Activated CD4-positive, CD25-positive, alpha-beta regulatory T cell (primary cell): ENCODE data around the gene TEDC1.

Source experiments
- DNase-seq, 4 experiments: peaks; one replicate each; lab custom pipeline; 2025; lab: John Stamatoyannopoulos, UW

Gene TEDC1

DNA sequence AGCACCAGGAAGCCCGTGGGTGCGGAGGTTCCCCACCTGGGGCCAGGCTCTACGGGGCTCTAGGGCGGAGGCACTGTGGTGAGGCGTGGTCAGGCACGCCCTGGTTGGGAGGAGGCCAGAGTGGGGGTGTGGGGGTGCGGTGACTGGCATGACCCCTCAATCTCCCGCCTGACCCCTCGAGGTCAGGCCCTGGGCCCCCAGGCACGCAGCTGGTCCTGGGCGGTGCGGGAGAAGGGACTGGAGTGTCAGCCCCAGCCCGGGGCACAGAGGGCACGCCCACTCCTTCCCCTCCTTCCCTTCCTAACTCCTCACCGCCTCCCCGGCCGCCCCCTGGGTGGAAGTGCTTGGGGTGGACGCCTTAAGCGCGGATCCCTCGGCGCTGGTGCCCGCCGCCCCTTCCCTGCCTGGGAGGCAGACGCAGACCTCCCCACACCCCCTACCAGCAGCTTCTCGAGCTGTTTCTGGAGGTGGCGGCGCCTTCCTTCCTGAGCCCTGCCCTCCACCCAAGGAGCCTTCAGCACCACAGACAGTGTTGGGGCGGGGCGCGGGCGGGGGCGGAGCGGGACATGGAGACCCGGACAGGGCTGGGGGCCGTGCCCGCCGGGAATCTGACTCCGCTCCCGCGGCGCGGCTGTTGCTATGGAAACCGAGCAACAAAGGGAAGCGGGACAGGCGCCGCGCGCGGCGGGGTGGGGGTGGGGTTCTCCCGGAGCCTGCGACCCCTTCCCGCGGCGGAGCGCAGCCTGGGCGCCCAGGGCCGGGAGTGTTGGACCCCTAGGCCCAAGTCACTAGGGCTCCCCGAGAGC is 17.2 kb upstream of the TEDC1 start:
- DNase-seq, result peak in 3 of 4 experiments; percentile 27 to 52 (median 46)

DNA sequence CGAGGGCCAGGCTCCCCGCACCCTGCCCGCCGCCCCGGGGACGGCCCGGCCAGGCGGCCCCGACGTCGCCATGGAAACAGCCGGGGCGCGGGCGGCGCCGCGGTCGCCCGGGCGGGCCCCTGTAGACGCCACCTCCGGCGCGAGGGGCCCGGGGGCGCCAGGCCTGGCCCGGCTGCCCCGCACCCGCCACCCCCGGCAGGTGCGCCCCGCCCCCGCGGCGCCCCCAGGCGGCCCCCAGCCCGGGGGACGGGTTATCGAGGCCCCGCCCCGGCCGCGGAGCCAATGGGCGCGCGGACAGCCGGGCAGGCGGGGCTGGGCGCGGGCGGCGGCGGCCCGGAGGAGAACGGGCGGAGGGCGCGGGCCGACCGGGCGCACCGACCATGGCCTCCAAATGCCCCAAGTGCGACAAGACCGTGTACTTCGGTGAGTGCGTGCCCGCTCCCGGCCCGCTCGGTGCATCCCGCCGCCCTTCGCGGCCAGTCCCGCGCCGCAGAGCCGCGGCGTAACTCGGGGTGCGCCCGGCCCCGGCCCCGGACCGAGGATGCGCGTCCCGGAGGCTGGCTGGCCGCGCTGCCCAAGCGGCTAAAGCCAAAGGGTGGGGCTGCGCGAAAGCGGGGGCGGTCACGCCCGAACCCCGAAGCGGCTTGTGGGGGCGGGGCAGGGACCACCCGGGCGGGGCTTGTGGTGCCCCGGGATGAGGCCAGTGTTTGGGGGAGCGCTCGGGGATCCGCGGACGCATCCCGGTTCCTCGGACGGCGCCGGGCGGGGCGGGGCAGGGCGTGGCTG is 16.4 kb upstream of the TEDC1 start, which contains the start of gene CRIP2:
CRIP2 (plus strand) TSS at position 339 of the 786 bp plus-strand sequence; CDS start at position 381, 42 bp downstream.
- DNase-seq, result no peak

DNA sequence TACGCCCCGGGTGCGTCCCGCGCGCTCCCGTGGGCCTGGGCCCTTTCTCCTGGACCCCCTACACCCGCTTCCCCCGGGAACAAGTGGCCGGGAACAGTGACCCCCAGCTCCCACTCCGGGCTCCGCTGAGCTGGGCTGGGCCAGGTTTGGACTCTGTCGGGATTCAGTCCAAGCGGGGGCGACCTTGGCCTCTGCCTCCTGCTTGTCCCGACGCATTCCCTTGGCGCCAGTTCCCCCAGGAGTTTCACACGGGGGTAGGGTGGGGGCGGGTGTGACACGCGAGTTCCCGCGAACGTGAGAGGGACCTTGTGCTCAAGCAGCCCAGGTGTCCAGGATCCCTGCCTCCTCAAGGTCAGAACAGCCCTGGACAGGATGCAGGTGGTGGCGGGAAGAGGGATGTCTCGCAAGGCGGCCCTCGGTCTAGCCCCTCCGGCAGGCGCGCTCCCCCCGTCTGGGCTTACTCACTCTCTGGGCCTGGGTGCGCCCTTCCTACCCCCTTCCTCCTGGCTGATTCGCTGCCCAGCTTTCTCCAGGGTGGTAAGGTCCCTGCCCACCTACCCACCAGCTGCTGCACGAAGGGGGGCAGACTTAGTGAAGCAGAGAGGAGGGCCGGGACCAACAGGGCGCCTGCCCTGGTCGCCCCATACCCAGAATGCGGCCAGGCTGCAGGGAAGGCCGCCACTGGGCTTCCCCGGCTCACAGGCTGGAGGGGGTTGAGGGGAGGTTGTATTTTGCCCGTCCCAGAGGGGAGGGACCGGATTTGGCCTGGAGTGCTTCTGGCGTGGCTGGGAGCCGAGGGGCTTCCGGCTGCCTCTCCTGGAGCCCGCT is 15.6 kb upstream of the TEDC1 start:
- DNase-seq, result no peak

DNA sequence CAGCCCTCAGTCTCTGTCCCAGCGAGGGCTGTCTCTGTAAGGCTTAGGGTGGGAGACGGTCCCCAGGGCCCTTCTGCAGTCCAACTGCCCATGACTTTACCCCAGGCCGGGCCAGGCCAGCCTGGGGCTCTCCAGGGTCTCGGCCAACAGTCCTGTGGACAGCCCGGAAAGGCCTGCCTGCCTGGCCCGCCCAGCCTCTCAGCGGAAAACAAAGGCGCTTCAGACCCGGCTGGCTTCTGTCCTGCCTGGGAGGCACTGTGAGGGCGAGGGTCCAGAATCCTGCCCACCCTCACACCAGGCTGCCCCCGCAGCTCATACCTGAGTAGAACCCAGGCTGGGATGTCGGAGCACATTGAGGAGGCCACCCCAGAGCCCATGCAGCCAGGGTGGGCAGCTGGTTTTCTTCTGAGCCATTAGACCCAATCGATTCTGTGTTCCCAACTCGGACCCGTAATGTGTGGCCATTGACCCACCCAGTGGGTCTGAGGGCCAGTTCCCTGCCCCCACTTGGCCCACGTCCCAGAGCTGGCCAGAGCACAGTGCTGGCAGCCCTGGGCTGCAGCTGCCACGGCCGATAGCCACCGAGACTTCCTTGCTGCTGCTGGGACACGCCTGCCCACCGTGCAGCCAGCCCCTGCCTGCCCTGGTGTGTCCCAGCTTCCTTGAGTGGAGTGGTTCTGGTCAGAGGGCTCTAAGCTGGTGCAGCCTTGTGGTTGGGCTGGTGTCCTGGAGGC is 14.8 kb upstream of the TEDC1 start:
- DNase-seq, result no peak

DNA sequence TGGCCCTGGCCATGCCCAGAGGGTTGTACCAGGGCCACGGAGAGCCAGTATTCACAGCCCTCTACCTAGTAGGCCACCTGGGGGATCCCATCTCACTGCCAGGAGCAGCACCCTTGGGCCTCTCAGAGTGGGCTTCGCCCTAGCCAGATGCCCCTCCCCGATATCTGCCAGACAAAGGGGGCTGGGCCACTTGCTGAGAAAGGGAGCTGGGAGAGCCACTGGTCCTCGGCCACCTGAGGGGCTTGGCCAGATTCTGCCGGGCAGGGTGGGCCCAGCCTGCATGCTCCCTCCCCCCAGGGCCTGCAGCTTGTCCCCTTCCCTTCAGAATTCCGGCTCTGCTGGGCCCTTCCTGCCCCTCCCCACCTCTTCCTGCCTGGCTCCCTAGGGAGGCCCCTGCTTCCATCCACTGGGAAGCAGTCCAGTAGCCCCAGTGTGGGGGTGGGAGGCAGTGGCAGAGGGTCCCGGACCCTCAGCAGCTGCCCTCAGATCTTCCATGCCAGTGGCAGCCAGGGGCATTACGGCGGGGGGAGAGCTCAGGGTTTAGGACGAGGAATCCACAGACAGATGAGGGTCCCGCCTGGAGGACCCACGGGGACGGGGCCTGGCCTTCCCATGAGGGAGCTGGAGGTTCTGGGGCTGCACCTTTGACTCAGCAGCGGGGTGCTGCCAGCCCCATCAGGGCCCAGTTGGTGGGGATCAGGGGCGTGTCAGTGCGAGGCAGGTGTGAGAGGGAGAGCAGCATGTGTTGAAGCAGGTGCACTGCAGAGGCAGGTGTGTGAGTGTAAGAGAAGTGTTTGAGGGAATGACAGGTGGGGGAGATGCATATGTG is 14.0 kb upstream of the TEDC1 start:
- no peak for DNase-seq

DNA sequence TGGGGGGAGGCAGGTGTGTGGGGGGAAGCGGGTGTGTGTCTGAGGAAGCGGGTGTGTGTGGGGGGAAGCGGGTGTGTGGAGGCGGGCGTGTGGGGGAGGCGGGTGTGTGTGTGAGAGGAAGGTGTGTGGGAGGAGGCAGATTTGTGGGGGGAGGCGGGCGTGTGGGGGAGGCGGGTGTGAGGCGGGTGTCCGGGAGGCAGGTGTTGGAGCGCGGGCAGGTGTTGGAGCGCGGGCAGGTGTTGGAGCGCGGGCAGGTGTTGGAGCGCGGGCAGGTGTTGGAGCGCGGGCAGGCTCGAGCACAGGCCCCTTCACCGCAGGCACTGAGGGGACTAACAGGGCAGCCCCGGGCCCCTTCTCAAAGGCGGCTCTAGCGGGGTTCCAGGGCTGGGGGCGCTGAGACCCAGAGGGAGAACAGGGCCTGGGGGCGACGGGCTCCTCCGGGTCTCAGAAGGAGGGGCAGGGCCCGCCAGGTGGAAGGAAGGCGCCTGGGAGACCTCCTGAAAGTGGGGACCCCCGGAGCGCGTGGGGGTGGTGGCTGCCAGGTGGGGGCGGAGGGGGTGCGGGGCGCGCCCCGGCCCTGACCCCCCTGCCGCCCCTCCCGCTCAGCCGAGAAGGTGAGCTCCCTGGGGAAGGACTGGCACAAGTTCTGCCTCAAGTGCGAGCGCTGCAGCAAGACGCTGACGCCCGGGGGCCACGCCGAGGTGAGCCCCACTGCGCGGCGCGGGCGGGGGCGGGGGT is 13.2 kb upstream of the TEDC1 start:
- DNase-seq, result peak in 2 of 4 experiments; percentile 58 to 74

DNA sequence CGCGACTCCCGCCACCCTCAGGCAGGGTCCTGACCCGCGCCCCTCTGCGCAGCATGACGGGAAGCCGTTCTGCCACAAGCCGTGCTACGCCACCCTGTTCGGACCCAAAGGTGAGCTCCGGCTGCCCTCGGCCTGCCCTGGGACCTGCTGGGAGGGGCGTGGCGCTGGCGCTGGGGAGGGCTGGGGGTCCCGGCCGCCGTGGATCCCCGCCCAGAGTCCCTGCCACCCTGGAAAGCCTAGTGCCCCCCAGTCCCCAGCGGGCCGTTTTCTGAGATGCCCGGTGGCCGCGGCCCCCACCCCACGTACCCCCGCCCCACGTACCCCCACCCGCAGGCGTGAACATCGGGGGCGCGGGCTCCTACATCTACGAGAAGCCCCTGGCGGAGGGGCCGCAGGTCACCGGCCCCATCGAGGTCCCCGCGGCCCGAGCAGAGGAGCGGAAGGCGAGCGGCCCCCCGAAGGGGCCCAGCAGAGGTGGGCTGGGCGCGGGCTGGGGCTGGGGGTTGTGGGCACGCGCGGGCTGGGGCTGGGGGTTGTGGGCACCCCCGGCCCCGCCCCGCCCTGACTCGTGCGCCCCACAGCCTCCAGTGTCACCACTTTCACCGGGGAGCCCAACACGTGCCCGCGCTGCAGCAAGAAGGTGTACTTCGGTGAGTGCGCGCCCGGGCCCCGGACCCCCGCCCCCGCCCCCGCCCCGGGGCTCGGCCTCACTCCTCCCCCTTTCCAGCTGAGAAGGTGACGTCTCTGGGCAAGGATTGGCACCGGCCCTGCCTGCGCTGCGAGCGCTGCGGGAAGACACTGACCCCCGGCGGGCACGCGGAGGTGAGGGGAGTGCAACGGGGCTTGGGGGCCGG is 12.4 kb upstream of the TEDC1 start:
- DNase-seq, result peak in 1 of 4 experiments; percentile 29

DNA sequence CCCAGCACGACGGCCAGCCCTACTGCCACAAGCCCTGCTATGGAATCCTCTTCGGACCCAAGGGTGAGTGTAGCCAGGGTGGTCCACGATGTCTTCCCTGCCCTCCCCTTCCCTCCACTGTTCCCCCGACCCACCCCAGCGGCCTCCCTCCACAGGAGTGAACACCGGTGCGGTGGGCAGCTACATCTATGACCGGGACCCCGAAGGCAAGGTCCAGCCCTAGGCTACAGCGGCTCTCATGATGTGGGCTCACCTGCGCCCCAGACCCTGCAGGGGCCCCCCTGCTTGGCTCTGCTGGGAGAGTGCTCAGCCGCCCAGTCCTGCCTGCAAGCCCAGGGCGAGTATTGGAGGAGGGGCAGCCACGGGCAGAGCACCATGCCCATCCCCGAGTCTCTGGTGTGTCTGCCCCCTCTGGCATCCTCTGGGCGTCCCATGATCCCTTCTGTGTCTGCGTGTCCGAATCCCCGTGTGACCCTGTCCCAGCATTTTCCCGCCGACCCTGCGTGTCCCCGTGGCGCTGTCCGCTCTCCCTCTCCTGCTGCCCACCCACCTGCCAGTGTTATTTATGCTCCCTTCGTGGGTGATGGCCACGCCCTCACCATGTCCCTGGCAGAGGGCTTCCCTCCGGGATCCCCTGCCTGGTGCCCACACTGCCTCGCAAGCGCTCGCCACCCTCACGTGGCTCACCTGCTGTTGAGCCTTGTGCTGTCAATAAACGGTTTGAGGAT is 11.5 kb upstream of the TEDC1 start:
- no peak for DNase-seq

DNA sequence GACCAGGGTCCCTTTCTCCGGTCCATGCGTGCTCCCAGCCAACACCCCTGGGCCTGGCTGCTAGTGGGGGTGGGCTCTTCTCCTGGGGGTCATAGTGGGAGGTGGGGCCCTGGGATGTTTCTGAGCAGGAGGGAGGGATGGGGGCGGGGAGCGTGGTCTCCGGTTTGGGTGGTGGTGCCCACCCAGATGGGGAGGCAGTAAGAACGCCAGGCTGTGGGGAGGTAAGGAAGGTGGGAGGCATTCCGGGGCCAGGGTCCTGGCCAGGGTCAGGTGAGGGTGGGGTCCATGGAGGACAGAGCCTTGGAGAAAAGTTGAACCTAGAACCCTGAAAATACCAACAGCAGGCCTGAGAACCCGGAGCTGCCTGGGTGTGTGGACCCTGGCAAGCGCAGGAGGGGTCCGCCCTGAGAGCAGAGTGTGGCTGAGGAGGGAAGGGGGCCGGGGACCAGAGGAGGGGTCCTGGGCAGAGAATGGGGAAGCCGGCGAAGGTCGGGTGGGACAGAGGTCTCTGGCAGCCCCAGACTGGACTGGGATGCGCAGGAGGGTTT is 10.8 kb upstream of the TEDC1 start:
- DNase-seq, result no peak

DNA sequence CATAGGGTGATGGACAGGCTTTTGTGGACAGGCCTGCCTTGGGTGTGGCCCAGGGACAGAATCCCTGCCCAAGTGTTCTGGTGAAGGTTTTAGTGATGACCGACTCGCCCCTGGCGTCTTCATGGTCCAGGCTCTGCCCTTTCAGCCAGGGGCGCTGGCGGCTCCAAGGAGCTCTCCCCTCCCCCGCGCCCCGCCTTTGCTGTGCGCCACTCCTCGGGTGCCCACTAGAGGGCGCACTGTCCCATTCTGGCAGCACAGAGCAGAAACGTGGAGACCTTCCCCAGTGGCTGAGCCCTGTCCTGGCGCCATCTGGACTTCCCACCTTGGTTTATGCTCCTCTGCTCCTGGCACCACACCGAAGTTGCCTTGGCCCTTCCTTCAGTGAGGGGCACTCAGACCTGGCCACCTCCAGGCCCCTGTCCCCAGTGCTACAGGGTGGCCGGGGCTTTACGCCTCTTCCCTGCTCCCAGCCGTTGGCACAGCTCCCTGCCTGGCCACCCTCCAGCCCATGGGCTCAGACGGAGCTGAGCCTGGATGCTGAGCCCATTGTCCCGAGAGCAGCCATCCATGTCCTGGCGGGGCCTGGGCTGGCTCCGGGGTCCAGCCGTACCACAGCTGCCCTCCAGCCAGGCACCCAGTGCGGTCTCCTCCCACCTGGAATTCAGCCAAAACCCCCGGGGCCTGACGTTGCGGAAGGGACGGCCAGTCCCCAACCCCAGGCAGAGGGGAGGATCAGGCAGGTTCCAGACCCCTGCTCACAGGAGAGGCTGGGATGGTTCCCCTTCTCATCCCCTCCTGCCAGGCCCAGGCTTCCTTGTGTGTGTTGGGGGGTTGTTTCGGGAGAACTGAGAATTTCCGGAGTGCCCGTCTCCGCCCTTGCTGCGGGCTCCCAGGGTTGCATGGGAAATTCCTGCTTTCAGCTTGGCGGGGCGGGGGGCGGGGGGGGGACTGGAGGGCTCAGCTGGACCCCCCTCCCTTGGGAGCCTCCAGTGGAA is 9.9 kb upstream of the TEDC1 start:
- DNase-seq, result peak; percentile 76 to 85 (median 82)

DNA sequence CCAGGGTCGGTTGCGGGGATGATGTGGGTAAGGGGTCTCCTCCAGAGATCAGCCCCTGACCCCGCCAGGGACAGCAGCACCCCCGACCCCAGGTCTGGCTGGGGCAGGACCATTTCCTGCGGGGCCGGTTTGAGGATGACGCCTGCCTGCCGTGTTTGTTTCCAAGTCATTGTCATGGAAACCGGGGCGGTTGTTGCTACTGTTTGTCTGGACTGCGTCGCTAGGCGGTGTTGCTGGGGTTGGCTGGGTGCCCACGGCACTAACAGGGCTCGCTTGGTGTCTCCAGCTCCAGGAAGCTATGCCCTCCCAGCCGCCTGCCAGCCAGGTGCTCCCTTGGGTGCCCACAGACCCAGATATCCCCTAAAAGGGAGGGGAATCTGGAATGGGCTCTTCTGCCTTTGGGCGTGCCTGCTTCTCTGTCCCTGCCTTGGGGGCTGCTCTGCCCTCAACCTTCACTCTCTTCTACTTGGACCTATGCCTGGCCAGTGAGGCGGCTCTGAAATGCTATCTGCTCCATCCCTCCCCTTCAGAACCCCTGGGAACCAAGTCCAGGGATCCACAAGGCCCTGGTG is 9.1 kb upstream of the TEDC1 start:
- DNase-seq, result peak; percentile 61 to 92 (median 78)

DNA sequence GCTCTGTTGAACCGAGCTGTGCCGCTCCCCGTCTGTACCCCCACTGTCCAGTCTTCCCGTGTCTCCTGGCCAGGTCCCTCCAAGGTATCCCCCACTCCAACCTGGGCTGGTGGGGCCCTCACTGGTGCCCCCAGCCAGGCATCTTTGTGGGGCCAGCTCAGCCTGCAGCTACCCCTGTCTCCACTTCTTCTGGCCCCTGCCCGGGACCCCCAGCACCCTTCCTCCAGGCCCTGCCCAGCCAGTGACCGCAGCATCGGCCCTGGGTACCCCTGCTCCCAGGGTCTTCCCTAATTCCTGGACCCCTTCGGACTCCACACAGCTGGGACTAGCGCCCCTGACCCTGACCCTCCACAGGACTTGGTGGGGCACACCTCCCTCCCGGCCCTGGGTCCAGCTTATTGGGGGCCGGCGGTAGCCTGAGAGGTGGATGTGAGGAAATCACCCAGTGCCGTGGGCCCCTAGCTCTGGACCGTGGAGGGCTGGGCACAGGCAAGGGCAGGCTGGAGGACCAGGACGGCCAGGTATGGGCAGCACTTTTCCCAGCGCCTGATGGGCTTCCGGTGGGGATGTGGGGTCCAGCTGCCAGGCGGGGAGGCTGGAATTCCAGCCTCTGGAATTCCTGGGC is 8.4 kb upstream of the TEDC1 start:
- DNase-seq, result no peak

DNA sequence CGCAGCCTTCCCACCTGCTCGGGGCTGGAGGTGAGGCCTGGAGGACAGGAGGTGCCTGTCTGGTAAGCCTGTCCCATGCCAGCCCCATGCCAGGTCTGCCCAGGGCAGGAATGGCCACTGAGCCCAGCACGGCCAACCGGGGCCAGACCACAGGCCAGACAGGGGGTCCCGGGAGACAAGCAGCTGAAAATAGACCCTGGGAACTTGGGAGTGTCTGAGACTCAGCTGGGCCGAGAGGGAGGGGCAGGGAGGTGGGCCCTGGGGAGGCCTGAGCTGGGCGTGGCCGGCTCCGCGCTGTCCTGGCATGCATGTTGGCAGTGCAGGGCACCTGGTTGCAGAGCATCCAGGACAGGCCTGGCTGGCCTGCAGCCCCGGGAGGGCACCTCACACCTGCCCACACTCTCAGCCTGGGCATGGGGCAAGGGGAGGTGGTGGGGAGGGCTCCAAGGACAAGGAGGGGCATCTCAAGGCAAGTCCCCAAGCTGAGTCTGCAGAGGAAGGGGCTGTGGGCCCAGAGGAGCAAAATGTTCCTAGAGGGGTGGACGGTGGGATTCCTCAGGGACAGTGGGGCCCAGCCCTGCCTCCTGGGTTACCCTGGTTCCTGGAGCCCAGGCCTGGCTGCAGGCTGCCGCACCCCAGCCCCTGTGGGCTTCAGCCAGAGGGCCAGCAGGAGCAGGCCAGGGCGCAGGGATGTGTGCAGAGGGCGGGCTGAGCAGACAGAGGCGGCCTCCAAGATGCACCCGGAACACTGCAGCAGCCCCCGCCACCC is 7.6 kb upstream of the TEDC1 start:
- no peak for DNase-seq

DNA sequence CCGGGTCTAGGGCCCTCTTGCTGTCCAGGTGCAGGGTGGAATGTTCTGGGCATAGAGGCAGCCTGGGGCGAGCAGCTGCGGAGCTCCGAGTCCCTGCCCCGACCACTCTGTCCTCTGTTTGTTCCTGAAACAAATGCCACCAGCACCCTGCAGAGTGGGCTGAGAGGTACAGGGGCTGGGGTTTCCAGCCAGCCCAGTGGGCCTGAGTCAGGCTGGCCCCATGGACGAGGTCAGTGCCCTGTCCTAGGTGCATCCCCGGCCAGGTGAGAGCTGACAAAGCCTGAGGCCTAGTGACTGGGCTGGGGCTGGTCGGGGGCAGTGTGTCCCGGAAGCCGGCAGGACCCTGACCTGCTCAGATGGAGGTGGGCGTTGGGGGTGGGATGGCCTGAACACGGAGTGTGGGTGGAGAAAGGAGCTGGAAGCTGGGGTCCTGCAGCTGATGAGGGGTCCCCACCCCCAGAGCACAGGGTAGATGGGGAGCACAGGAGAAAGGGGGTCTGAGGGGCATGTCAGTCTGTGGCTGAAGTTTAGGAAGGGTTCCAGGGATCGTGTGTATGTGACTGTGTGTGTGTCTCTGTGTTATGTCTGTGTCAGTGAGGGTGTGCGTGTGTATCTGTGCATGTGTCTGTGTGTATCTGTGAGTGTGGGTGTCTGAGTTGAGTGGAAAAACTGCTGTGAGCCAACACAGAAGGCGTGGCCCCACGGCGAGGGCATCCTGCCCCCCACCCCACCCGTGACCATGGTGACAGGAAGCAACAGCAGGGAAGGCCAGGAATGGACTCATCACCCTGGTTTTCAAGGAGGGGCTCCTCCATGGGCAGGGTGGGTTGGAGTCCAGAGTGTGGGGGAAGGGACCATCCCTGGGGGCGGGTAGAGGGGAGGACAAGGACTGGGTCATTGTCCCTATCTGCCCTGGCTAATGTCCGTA is 6.7 kb upstream of the TEDC1 start:
- DNase-seq, result peak in 2 of 4 experiments; percentile 38 to 39
